Kidney (tissue), 14 donors: Measurements from ENCODE around the gene NTRK2. TPM values are rescaled to one million over a fixed set of nuclear protein-coding genes. Genes with fewer than 3 reads are reported as not detected.
A peak's percentile ranks its signal among the peaks of the same experiment; 100 is the strongest.

Experiments used
- DNase-seq, 5 donors: peaks; one replicate each; pipeline ENCODE4 v3.0.0-alpha.2; 2013 to 2020
- FAIRE-seq: peaks from 2 replicates; lab custom pipeline; 2012; peaks lifted over from hg19 to GRCh38; lab: Jason Lieb, UNC
- H3K27ac ChIP-seq, 2 donors: one replicate each; pipeline ENCODE4 v1.7.0; 2013; ENCODE audit warnings: low read depth in 2 of 2, low read length in 2 of 2, inconsistent platforms in 1 of 2
- H3K27me3 ChIP-seq: one replicate; pipeline ENCODE4 v1.7.1; 2013; ENCODE audit warnings: low read length, inconsistent platforms; ENCODE audit not compliant: control insufficient read depth, insufficient read depth
- H3K36me3 ChIP-seq, 3 donors: one replicate each; pipeline versions ENCODE4 v1.7.0 to v1.7.1; 2013; ENCODE audit warnings: low read length in 3 of 3, control low read depth in 1 of 3, inconsistent platforms in 1 of 3; ENCODE audit not compliant: insufficient read depth in 3 of 3, control insufficient read depth in 2 of 3
- H3K4me1 ChIP-seq, 3 donors: one replicate each; pipeline versions ENCODE4 v1.7.0 to v1.7.1; 2013; ENCODE audit warnings: low read length in 3 of 3, inconsistent platforms in 1 of 3, low read depth in 1 of 3; ENCODE audit not compliant: control insufficient read depth in 2 of 3, insufficient read depth in 2 of 3
- H3K4me3 ChIP-seq, 3 donors: one replicate each; pipeline versions ENCODE4 v1.7.0 to v1.8.1; 2013; ENCODE audit warnings: low read length in 3 of 3, control low read depth in 1 of 3, inconsistent platforms in 1 of 3
- H3K9ac ChIP-seq, 3 donors: one replicate each; pipeline versions ENCODE4 v1.7.0 to v1.7.1; 2013; ENCODE audit warnings: low read length in 3 of 3, control low read depth in 1 of 3, inconsistent platforms in 1 of 3
- H3K9me3 ChIP-seq, 3 donors: one replicate each; pipeline versions ENCODE4 v1.7.0 to v1.7.1; 2013; ENCODE audit warnings: low read length in 3 of 3, control low read depth in 1 of 3, inconsistent platforms in 1 of 3; ENCODE audit not compliant: control insufficient read depth in 2 of 3, insufficient read depth in 1 of 3
- CTCF ChIP-seq: IDR thresholded peaks from 3 replicates; pipeline ENCODE4 v1.5.1; 2012; ENCODE audit warnings: mild to moderate bottlenecking, moderate library complexity, borderline replicate concordance; ENCODE audit not compliant: insufficient read depth; ENCODE audit errors: extremely low read depth
- intact Hi-C: fragments of 100-400 bp; cut with DNase I; formaldehyde crosslinking; loops from one replicate; pipeline ENCODE4 v1.11.1; 2022
- polyA plus RNA-seq: library from polyadenylated mRNA; stranded (reverse); fragments of 350-450 nt; fragmentation: Illumina TruSeq; extraction: RNeasy Lipid Tissue Mini Kit (QIAGEN cat#74804); gene quantifications from one replicate; pipeline ENCODE4 v1.2.3, GENCODE V29; 2014; ENCODE audit warnings: low read depth, low replicate concordance; ENCODE audit not compliant: insufficient read depth
- total RNA-seq: library from RNA; stranded (reverse); fragmentation: NEBNext Ultra II Directional; extraction: Animal tissue kit (Norgen Biotek cat#: 25700); gene quantifications from one replicate; pipeline ENCODE4 v1.2.1, GENCODE V29; 2021
- donor health status: control.
- donor health status: control.
- donor health status: control.
- donor health status: control.
- donor health status: control.
- donor health status: DM: yes; HTN: yes; CAD: no.
- donor health status: Normal renal cell carcinoma (clear cell type).

The NTRK2 gene
- total and polyA plus RNA-seq, 2 donors from 2014 or later: 20.0 to 41.2 TPM

- FAIRE-seq (no peak), DNase-seq (peak in 1 of 5 donors; percentile 50)
- H3K27ac ChIP-seq: no peak overlapping the region
- H3K4me3 ChIP-seq: no peak overlapping the region
- no peaks in the 10 kb centered on the region for H3K27me3 ChIP-seq
- TF ChIP-seq CTCF: no peak
- H3K9me3 ChIP-seq: no peaks in the 10 kb centered on the region
- H3K9ac ChIP-seq: no peak overlapping the region
- no peaks in the 10 kb centered on the region for H3K36me3 ChIP-seq
- intact Hi-C loops: no loop called here
- peaks cover 0 to 4% (median 2%) of the 10 kb centered on the region in 3 donors for H3K4me1 ChIP-seq
Observed at GRCh38 chr9:84823421-84824271, 154.1 kb downstream of the NTRK2 start.

GRCh38 chr9:84827216-84827765 lies 157.8 kb downstream of the NTRK2 start:
- H3K4me3 ChIP-seq: no peak overlapping the region
- no peak for FAIRE-seq
- H3K9ac ChIP-seq: no peak overlapping the region
- H3K36me3 ChIP-seq: no peaks in the 10 kb centered on the region
- TF ChIP-seq CTCF: no peak
- no peaks in the 10 kb centered on the region for H3K27me3 ChIP-seq
- no peaks in the 10 kb centered on the region for H3K9me3 ChIP-seq
- DNase-seq: no peak
- intact Hi-C loops: no loop called here
- H3K27ac ChIP-seq: no peak overlapping the region
- H3K4me1 ChIP-seq: peaks cover 0 to 2% (median 0%) of the 10 kb centered on the region in 3 donors

DNA sequence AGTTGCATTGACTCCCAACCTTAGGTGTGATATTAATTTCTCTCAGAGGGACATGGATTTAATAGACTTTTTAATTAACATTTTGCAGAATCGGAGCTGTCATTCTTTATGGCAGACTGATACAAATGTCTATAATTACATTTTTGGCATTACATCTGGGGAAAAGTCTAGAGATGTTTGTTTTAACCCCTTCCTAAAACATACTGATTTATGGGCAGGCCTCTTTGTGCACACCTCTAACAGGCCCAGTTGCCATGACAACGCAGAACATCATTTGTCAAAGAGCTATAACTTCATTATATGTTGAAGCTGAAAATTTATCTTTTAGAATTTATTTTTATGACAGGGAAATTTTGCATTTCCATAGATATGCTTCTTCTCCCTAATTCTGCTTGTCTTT lies 158.5 kb downstream of the NTRK2 start:
- FAIRE-seq: no peak

More for the DNA sequence above, 158.5 kb downstream of the NTRK2 start:
- Histone ChIP-seq H3K36me3 (no peaks in the 10 kb centered on the region), H3K9me3 (no peaks in the 10 kb centered on the region), H3K9ac (no peak overlapping the region), H3K27me3 (no peaks in the 10 kb centered on the region), H3K27ac (no peak overlapping the region), H3K4me3 (no peak overlapping the region), H3K4me1 (no peaks in the 10 kb centered on the region)
- DNase-seq: no peak
- intact Hi-C loops: no loop called here
- TF ChIP-seq CTCF: no peak
